Measurements from ENCODE around the gene TSPAN32. TPM values are rescaled to one million over a fixed set of nuclear protein-coding genes. Genes with fewer than 3 reads are reported as not detected.
"Not testable (repeated sequence)": the region's sequence is repeated elsewhere in the genome, so short reads cannot be mapped to it uniquely, and the experiment has no call there.

TSPAN32 gene
- total RNA-seq, 1 donor from 2014 or later: 12.5 TPM

DNA sequence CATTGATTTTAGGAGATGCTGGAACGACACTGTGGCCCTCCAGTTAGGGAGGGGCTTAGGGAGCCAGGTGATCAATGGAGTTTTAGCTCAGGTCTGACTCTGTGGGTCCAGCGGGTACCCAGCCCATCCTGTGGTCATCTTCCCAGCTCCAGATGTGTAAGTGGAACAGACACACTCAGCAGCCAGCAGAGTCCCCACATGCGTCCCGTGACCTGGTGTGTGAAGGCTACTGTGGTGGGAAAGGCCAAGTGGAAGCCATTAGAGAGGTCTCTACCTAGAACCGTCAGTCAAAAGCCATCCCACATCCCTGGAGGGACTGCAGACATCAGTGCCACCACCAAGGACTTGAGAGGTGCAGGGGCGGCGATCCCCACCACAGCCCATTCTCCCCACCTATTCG lies 55.4 kb downstream of the TSPAN32 start:
- no peaks in the 10 kb centered on the region for H3K27me3 ChIP-seq (ENCODE audit: low read depth)
- no peaks in the 10 kb centered on the region for H3K36me3 ChIP-seq
- DNase-seq (no peak), ATAC-seq (no peak)
- H3K4me1 ChIP-seq: no peaks in the 10 kb centered on the region
- no peaks in the 10 kb centered on the region for H3K9me3 ChIP-seq
- TF ChIP-seq, protein P1, sequence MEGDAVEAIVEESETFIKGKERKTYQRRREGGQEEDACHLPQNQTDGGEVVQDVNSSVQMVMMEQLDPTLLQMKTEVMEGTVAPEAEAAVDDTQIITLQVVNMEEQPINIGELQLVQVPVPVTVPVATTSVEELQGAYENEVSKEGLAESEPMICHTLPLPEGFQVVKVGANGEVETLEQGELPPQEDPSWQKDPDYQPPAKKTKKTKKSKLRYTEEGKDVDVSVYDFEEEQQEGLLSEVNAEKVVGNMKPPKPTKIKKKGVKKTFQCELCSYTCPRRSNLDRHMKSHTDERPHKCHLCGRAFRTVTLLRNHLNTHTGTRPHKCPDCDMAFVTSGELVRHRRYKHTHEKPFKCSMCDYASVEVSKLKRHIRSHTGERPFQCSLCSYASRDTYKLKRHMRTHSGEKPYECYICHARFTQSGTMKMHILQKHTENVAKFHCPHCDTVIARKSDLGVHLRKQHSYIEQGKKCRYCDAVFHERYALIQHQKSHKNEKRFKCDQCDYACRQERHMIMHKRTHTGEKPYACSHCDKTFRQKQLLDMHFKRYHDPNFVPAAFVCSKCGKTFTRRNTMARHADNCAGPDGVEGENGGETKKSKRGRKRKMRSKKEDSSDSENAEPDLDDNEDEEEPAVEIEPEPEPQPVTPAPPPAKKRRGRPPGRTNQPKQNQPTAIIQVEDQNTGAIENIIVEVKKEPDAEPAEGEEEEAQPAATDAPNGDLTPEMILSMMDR (IDR thresholded peaks at IDR 0.05): no peak
- no peak overlapping the region for H3K4me3 ChIP-seq
- intact Hi-C loops (cut with DNase I): no loop called here
- no peak overlapping the region for H3K27ac ChIP-seq

DNA sequence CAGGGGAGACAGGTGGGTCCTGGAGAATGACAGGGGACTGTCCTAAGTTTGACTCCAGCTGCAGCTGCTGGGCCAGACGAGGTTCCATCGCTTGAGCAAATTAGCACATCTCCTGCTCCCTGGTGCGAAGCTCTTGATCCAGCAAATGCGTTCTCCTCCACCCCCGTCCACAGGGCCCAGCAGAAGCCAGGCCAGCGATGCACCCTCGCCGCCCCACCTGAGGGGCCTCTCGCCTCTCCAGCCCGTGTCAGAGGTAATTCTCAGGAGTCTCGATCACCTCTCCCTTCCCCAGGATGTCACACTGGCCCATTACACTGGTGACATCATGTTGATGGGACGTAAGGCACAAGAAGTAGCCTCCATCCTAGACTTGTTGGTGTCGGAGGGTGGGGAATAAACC lies 55.8 kb downstream of the TSPAN32 start:
- H3K27me3 ChIP-seq (ENCODE audit: low read depth); H3K4me3 ChIP-seq; H3K36me3 ChIP-seq; H3K27ac ChIP-seq; ATAC-seq; intact Hi-C loops (cut with DNase I); H3K4me1 ChIP-seq; DNase-seq; H3K9me3 ChIP-seq: not testable (repeated sequence)

DNA sequence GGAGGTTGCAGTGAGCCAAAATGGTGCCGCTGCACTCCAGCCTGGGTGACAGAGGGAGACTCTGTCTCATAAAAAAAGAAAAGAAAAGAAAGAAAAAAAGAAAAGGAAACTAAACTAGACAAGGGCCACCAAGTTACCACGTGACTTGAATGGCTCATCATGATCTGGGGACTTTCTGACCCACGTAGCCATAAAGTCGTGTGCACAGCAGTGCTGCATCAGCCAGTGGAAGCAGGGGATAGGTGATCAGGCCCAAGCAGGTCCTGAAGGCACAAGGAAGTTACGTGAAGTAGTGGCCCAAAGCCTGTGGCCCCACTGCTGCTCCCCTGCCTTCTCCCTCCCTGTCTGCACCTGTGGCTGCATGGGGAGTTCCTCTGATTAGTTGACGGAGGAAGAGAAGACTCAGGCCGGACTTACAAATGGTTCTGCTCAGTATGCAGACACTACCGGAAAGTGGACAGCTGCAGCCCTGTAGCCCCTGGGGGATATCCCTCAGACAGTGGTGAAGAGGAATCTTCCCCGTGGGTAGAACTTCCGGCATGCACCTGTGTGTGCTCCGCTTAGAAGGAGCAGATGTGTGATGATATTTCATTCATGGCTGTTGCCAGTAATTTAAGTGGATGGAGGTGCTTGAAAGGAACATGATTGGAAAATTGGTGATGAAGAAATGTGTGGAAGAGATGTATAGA lies 57.1 kb downstream of the TSPAN32 start:
- H3K27ac ChIP-seq: no peak overlapping the region
- H3K4me3 ChIP-seq: no peak overlapping the region
- TF ChIP-seq, protein P1 (IDR thresholded peaks at IDR 0.05): no peak
- ATAC-seq: no peak
- H3K9me3 ChIP-seq: no peaks in the 10 kb centered on the region
- intact Hi-C loops (cut with DNase I): no loop called here
- DNase-seq: no peak
- H3K36me3 ChIP-seq: no peaks in the 10 kb centered on the region
- no peaks in the 10 kb centered on the region for H3K4me1 ChIP-seq
- H3K27me3 ChIP-seq (ENCODE audit: low read depth): no peaks in the 10 kb centered on the region

DNA sequence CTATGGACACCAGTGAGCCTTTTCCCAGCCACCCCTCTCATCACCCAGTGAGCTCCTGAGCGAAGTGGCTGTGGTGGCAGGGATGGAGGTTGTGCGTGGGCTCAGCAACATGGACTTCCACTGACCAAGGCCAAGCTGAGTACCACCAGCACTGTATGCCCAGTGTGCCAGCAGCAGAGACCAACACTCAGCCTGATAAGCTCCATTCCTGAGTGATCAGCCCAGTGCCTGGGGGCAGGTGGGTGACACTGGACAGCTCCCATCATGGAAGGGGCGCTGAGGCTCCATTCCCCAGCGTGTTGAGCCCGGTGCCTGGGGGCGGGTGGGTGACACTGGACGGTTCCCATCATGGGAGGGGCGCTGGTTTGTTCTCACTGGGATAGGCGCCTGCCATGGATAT lies 57.7 kb downstream of the TSPAN32 start:
- H3K27ac ChIP-seq: no peak overlapping the region
- intact Hi-C loops (cut with DNase I): no loop called here
- H3K4me3 ChIP-seq: no peak overlapping the region
- ATAC-seq (no peak), DNase-seq (no peak)
- TF ChIP-seq, protein P1 (IDR thresholded peaks at IDR 0.05): no peak
- H3K9me3 ChIP-seq: no peaks in the 10 kb centered on the region
- no peaks in the 10 kb centered on the region for H3K27me3 ChIP-seq (ENCODE audit: low read depth)
- no peaks in the 10 kb centered on the region for H3K36me3 ChIP-seq
- H3K4me1 ChIP-seq: no peaks in the 10 kb centered on the region

DNA sequence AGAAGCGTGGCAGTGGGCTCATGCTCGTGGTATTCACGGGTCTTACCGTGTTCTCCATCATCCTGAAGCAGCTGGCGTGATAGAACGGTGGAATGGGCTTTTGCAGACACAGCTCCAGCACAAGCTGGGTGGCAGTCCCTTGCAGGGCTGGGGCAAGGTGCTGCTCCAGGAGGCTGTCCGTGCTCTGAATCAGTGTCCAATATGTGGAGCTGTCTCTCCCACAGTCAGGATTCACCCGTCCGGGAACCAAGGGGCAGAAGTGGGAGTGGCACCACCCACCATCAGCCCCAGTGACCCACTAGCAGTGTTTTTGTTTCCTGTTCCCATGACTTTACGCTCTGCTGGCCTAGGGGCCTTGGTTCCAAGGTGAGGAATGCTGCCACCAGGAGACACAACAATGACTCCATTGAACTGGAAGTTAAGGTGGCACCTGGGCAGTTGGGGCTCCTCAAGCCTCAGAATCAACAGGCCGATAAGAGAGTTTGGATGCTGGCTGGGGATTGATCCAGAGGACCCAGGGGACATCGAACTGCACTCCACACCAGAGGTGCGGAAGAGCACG lies 58.3 kb downstream of the TSPAN32 start:
- TF ChIP-seq, protein P1 (IDR thresholded peaks at IDR 0.05): no peak

DNA sequence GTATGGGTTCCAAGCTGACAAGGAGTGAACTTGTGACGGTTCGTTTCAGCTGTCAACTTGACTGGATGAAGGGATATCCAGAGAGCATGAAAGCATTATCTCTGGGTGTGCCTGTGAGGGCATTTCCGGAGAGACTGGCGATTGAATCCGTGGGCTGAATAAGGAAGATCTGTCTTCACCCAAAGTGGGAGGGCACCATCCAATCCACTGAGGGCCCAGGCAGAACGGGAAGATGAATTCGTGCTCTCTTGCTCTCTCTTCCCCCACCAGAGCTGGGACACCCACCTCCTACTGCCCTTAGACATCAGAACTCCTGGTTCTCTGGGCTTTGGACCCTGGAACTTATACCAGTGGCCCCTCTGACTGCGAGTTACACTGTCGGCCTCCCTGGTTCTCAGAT lies 59.8 kb downstream of the TSPAN32 start:
- no peaks in the 10 kb centered on the region for H3K27me3 ChIP-seq (ENCODE audit: low read depth)
- intact Hi-C loops (cut with DNase I): no loop called here
- peaks cover 10% of the 10 kb centered on the region for H3K4me1 ChIP-seq
- H3K27ac ChIP-seq: no peak overlapping the region
- H3K4me3 ChIP-seq: no peak overlapping the region
- ATAC-seq (peak in 1 of 2 donors; percentile 29), DNase-seq (no peak)
- no peaks in the 10 kb centered on the region for H3K9me3 ChIP-seq
- no peaks in the 10 kb centered on the region for H3K36me3 ChIP-seq
- TF ChIP-seq, protein P1 (IDR thresholded peaks at IDR 0.05): no peak

More for the DNA sequence above, 58.3 kb downstream of the TSPAN32 start:
- no peak for DNase-seq
- no peaks in the 10 kb centered on the region for H3K4me1 ChIP-seq
- intact Hi-C loops (cut with DNase I): no loop called here
- H3K9me3 ChIP-seq: no peaks in the 10 kb centered on the region
- no peak for ATAC-seq
- H3K27ac ChIP-seq: no peak overlapping the region
- H3K4me3 ChIP-seq: no peak overlapping the region
- no peaks in the 10 kb centered on the region for H3K27me3 ChIP-seq (ENCODE audit: low read depth)
- no peaks in the 10 kb centered on the region for H3K36me3 ChIP-seq
